HAP-1 (cell line): ENCODE measurements around the gene HTRA3.
A peak's percentile ranks its signal among the peaks of the same experiment; 100 is the strongest.
"Not testable (repeated sequence)": the region's sequence is repeated elsewhere in the genome, so short reads cannot be mapped to it uniquely, and the experiment has no call there.

ENCODE experiments used
- DNase-seq, 2 experiments: peaks; one replicate each; pipeline ENCODE4 v3.0.0-alpha.2; 2016 to 2020; ENCODE audit warnings: low spot score in 2 of 2
- H3K27me3 ChIP-seq: fragments of 250-450 bp; sonication (Bioruptor Pico); 2 replicates; pipeline ENCODE4 v1.5.1; 2020; ENCODE audit warnings: low read depth, mild to moderate bottlenecking, moderate library complexity
- H3K36me3 ChIP-seq: fragments of 250-450 bp; sonication (Bioruptor Pico); replicated peaks from 2 replicates; pipeline ENCODE4 v1.5.1; 2020; ENCODE audit warnings: mild to moderate bottlenecking
- H3K4me1 ChIP-seq: fragments of 250-450 bp; sonication (Bioruptor Pico); 2 replicates; pipeline ENCODE4 v1.5.1; 2020; ENCODE audit warnings: mild to moderate bottlenecking
- H3K4me3 ChIP-seq: fragments of 250-450 bp; sonication (Bioruptor Pico); 2 replicates; pipeline ENCODE4 v1.5.1; 2020; ENCODE audit warnings: mild to moderate bottlenecking, moderate library complexity
- H3K9me3 ChIP-seq: fragments of 250-450 bp; sonication (Bioruptor Pico); 2 replicates; pipeline ENCODE4 v1.5.1; 2020; ENCODE audit warnings: mild to moderate bottlenecking, moderate library complexity
- in situ Hi-C: fragments of 300-500 bp; cut with MboI; formaldehyde crosslinking; loops from 3 replicates; pipeline ENCODE4 v1.14.3; 2020; ENCODE audit warnings: low sequenced_read_pairs, inconsistent platforms, mixed read lengths

HTRA3 gene

DNA sequence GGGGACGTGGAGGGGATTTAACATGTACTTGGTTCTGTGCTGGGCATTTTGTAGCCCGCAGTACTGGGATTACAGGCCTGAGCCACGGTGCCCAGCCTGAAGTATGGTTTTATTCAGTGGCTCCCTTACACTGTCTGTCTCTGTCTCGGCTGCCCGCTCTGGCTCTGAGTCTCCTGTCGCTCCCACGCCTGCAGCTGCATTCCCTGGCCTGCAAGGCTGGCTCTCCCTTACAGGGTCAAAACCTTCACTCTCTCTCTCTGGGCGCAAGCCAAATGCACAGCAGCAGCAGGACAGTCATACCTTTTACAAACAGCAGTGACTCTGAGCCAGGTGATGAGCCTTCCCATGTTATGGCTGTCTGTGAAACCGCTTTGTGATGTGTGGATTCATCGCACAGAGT lies 72.1 kb downstream of the HTRA3 start:
- no peak for DNase-seq
- Histone ChIP-seq H3K9me3 (no peaks in the 10 kb centered on the region), H3K4me1 (no peaks in the 10 kb centered on the region), H3K27me3 (no peaks in the 10 kb centered on the region), H3K4me3 (no peak overlapping the region), H3K36me3 (no peaks in the 10 kb centered on the region)
- in situ Hi-C loops = no loop called here

DNA sequence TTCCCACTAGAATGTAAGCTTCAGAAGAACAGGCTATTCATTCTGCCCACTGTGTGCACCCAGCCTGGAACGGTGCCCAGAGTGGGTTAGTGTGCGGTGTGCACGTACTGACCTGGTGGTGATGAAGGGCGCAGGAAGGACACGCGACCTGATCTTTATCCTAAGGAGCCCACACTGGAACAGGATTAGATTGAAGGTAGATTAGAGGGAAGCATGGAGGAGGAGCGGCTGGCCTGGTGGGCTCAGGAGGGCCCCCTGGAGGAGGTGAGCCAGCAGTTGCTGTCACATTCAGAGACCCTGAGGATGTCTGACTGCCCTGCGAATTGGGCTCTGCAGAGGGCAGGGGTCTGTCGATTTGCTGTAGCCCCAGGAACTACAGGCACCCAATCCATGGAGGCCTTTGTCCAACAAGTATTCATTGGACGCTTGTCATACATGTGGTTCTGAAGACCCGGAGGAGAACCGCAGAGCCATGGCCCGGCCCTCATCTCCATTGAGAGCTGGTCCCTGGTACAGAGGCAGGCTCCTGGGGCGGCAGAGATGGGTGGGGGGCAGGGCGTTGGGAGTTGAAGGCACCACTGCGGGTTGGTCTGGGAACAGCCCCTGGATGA lies 73.2 kb downstream of the HTRA3 start:
- no peaks in the 10 kb centered on the region for H3K27me3 ChIP-seq
- no peaks in the 10 kb centered on the region for H3K4me1 ChIP-seq
- peak in 1 of 2 experiments; percentile 24 for DNase-seq
- no peaks in the 10 kb centered on the region for H3K9me3 ChIP-seq
- in situ Hi-C loops = no loop called here
- no peaks in the 10 kb centered on the region for H3K36me3 ChIP-seq
- H3K4me3 ChIP-seq = no peak overlapping the region

DNA sequence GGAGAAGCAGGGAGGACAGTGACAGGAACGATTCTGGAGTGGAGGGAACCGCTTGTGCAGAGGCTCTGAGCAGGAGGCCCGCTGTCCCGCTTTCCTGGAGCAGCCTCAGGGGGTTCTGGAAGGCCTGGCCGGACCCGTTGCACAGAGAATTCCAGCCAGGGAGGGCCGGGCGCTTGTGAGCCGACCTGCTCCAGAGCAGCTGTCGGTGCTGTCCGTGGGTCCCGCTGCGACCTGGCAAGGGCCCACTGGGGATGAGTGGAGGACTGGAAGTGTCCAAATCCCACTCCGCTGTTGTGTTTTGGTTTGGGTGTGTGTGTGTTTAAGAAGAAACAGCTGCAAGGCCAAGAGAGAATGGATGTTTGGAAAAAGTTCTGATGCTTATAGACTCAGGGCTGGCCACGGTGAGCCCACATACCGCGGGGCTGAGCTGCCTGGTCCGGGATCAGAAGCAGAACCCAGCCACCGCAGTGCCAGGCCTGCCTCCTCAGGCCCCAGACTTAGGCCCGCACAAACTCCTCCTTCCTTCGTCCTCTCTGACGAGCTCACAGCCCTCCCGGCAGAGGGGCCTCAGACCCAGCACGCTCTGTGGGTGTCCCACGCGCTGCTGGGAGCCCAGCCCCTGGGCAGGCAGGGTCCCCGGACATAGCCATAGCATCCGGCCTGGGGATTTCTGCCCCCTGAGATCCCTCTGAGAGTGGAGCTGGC lies 73.9 kb downstream of the HTRA3 start:
- Histone ChIP-seq H3K4me3 (no peak overlapping the region), H3K27me3 (no peaks in the 10 kb centered on the region), H3K9me3 (no peaks in the 10 kb centered on the region), H3K36me3 (no peaks in the 10 kb centered on the region), H3K4me1 (no peaks in the 10 kb centered on the region)
- in situ Hi-C loops = no loop called here
- DNase-seq = no peak

DNA sequence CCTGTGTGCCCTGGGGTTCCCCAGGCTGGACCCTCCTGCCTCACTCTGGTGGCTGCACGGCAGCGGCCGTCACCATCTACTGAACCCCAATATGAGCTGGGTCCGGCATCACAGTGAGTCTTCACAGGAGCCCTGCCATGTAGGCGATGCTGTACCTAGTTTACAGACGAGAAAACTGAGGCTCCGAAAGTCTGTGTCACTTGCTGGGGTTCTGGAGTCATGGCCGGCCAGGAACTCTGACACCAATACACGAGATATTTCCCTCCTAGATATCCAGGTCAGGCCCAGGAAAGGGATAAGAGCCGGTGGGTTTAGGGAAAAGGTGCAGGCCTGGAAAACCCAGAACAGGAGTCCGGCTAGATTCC lies 74.4 kb downstream of the HTRA3 start:
- no peaks in the 10 kb centered on the region for H3K4me1 ChIP-seq
- in situ Hi-C loops = no loop called here
- DNase-seq = no peak

DNA sequence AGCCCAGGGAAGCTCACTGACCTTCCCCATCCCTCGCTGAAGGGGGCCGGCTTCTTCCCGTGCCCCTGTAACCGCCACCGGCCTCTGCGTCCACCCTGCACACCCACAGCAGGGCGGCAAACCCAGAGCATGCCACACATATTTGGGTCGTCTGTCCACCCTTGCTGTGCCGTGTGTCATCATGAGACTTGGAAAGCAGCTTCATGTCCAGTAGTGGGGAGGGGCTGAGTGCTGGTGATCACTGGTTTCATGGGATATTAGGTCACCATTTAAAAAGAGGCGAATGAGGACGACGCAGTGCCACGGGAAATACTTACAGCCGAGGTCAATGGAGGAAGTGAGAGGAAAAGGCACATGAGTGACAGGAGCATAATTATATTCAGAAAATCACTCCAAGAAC lies 74.8 kb downstream of the HTRA3 start:
- Histone ChIP-seq H3K27me3 (no peaks in the 10 kb centered on the region), H3K4me1 (no peaks in the 10 kb centered on the region), H3K36me3 (no peaks in the 10 kb centered on the region), H3K9me3 (no peaks in the 10 kb centered on the region), H3K4me3 (no peak overlapping the region)
- DNase-seq = peak in 1 of 2 experiments; percentile 3
- in situ Hi-C loops = no loop called here

More for the DNA sequence above, 74.4 kb downstream of the HTRA3 start:
- H3K36me3 ChIP-seq = no peaks in the 10 kb centered on the region
- H3K9me3 ChIP-seq = no peaks in the 10 kb centered on the region
- H3K27me3 ChIP-seq = no peaks in the 10 kb centered on the region
- H3K4me3 ChIP-seq = no peak overlapping the region

DNA sequence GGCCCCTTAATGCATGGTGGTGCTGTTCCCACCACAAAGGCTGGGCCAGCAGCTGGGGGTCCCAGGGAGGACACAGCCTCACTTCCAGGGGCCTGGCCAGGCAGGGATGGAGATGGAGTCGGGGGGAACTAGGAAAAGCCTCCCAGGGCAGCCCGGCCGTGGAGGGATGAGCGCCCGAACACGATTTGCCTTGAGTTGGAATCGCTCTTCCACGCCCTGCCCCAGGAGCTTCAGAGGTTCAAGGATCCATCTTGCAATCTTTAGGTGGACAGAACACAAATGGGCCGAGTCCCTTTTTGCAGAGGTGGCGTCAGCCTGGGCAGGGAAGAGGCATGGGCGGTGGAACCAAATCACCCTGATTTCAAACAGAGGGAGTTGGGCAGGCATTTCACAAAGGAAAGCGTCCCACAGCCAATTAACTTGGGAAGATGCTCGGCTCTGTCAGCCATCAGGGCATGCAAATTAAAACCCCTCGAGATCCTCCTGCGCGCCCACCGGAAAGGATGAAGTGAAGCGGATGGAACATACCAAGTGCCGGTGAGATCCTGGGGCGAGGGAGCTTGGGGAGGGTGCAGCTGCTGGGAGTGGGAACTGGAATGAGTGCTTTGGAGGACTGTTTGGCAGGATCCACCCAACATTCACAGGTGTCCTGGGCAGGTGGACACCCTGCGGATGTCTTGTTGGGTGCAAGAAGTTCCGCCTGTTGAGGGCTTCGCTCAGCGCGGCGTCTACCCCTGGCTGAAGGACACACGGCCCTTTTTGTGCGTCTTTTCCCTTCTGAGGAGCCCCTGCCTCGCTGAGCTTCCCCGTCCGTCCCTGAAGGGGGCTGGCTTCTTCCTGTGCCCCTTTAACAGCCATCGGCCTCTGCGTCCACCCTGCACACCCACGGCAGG lies 75.7 kb downstream of the HTRA3 start:
- no peaks in the 10 kb centered on the region for H3K27me3 ChIP-seq
- no peaks in the 10 kb centered on the region for H3K4me1 ChIP-seq
- in situ Hi-C loops = no loop called here
- no peak overlapping the region for H3K4me3 ChIP-seq
- peak in 1 of 2 experiments; percentile 4 for DNase-seq
- no peaks in the 10 kb centered on the region for H3K9me3 ChIP-seq
- no peaks in the 10 kb centered on the region for H3K36me3 ChIP-seq

DNA sequence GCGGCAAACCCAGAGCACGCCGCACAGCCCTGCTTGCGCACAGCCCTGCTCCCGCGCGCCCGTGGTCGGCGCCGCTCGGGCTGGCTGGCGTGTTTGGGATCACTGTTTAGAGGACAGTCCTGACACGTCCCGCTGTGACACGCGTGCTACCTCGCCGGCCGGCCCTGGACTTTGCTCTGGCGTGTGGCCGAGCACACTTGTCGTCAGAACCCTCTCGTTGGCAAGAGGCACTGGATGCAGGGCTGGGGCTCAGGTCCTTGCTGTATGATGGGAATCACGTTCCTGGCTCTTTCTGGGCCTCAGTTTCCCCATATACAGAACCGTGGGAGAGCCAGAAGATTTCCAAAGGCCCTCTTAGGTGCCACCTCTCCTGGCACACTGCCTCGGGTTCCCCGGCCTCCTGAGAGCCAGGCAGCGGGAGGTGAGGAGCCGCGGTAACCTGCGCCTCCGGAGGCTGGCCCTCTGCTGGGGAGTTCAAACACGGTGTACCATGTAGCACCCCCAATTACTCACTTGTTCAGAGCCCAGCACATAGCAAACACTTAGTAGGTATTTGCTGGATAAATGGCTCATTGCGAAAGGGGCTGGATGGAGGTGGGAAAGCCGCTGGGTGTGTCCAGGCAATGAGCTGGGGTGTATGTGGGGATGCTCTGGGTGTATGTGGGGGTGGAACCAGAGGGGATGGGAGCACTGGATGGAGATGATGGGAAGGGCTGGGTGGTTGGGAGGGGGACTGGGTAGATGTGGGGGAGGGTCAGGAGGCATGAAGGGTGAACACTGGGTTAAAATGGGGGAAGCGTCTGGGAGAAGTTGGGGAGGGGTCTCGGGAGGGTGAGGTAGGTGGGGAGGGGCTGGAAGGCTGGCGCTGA lies 76.6 kb downstream of the HTRA3 start:
- DNase-seq = peak in 1 of 2 experiments; percentile 6
- Histone ChIP-seq H3K9me3 (no peaks in the 10 kb centered on the region), H3K4me1 (no peaks in the 10 kb centered on the region), H3K27me3 (no peaks in the 10 kb centered on the region), H3K4me3 (no peak overlapping the region), H3K36me3 (no peaks in the 10 kb centered on the region)
- in situ Hi-C loops = no loop called here

DNA sequence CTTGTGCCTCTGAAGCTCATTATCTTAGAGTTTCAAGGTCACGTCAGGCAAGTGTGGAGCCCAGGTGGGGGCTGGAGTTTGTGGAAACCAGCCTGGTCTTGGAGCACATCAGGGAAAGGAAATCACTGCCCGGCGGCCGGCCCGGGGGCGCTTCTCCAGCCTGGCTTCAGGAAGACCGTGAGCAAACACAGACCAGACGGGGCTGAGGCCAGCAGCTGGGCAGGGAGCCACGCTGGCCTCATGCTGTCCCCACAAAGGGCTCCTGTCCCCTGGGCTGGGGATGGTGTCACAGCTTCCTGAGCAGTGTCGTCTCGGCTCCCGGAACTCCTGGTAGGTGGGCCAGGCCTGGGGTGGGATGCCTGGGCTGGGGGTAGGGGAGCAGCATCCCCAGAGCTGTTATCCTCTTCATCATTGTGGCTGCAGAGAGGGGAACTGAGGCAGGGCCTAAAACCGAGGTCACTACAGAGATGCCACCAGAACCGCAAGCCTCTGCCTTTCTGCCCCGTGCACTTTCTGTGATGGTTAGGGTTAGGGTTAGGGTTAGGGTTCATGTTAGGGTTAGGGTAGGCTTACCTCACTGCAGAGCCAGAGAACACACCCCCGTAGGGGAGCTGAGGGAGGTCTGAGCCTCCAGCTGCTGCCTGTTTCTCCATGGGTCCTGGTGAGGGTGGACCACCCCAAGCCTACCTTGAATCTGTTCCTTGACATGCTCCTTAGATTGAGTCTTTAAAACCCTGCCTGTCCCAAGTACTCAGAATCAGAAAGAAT lies 77.5 kb downstream of the HTRA3 start:
- peak in 1 of 2 experiments; percentile 2 for DNase-seq
- in situ Hi-C loops = no loop called here
- Histone ChIP-seq H3K36me3 (no peaks in the 10 kb centered on the region), H3K4me3 (no peak overlapping the region), H3K4me1 (no peaks in the 10 kb centered on the region), H3K27me3 (no peaks in the 10 kb centered on the region), H3K9me3 (no peaks in the 10 kb centered on the region)

DNA sequence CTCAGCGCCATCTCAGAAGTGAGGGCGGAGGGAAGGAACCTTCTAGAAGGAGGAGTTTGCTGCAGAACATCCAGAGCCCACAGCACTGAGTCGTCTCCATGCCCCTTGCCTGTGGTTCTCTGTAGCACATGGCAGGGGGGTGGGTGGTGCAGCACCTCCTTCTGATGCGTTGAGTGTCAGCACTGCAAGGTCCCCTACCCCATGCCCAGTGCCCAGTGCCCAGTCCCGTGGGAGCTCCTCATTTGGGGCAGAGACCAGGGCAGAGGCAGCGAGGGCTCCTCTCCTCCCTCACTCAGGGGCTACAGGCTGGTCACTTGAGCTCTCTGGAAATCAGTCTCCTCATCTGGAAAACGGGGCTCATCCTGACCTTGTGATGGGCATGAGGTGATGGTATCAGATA lies 78.1 kb downstream of the HTRA3 start:
- in situ Hi-C loops = no loop called here
- DNase-seq = no peak
- Histone ChIP-seq H3K36me3 (no peaks in the 10 kb centered on the region), H3K4me3 (no peak overlapping the region), H3K27me3 (no peaks in the 10 kb centered on the region), H3K4me1 (no peaks in the 10 kb centered on the region), H3K9me3 (no peaks in the 10 kb centered on the region)

DNA sequence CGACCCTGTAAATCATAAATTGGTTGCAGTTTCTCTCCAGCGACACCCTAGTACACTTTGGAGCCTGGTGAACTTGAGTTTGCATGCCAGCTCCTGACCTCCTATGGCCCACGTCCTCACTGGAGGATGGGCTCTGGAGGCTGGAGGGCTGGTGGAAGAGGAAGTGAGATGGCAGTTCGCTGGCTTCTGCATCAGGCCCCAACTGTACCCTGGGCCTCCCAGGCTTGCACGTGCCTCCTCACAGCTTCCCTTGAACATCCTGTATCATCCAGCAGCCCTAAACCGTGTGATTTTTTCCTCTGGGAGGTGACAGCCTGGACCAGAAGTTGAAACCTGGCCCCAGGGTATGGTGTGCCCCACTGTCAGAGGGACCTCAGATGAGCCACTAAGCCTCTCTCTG lies 78.5 kb downstream of the HTRA3 start:
- Histone ChIP-seq H3K27me3 (no peaks in the 10 kb centered on the region), H3K4me1 (no peaks in the 10 kb centered on the region), H3K36me3 (no peaks in the 10 kb centered on the region), H3K4me3 (no peak overlapping the region), H3K9me3 (no peaks in the 10 kb centered on the region)
- no peak for DNase-seq
- in situ Hi-C loops = no loop called here

DNA sequence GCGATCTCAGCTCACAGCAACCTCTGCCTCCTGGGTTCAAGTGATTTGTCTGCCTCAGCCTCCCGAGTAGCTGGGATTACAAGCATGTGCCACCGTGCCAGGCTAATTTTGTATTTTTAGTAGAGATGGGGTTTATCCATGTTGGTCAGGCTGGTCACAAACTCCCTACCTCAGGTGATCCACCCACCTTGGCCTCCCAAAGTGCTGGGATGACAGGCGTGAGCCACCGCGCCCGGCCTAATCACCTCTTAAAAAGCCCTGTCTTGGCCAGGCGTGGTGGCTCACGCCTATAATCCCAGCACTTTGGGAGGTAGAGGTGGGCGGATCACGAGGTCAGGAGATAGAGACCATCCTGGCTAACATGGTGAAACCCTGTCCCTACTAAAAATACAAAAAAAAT lies 79.7 kb downstream of the HTRA3 start:
- H3K4me1 ChIP-seq, H3K4me3 ChIP-seq, H3K27me3 ChIP-seq, H3K36me3 ChIP-seq, DNase-seq, in situ Hi-C loops, H3K9me3 ChIP-seq: not testable (repeated sequence)

DNA sequence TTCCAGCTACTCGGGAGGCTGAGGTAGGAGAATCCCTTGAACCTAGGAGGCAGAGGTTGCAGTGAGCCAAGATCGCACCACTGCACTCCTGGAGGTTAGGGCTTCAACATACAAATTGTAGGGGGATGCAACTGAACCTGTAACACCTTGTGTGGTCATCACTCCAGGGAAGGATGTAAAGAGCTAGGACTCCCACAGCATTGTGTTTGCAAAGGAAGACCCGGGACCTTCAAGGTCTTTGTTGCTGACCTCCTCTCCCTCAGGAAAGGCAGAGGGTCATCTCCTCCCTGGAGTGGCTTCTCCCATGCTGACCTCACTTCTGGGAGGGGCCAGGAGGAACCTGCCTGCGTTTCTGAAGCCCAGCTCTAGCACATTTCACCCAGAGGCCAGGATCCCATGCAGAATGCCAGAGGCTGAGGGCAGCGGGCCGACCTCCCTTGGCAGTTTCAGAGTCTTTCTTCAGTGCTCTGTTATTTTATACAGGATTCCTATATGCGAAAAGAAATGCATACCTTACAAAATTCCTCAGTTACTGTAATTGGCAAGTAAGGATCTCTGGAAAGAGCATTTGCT lies 80.2 kb downstream of the HTRA3 start:
- H3K4me1 ChIP-seq = no peaks in the 10 kb centered on the region
- no peak for DNase-seq
- in situ Hi-C loops = no loop called here
- no peaks in the 10 kb centered on the region; the same call in none of the 2 replicates for H3K9me3 ChIP-seq
- no peak overlapping the region for H3K4me3 ChIP-seq
- H3K27me3 ChIP-seq = no peaks in the 10 kb centered on the region
- no peaks in the 10 kb centered on the region for H3K36me3 ChIP-seq
